CD4-positive, alpha-beta T cell treated with Interleukin-2 at 100 ng/mL for 4 hours (primary cell): Measurements from ENCODE around the gene PRKCQ.
"Not testable (repeated sequence)": the region's sequence is repeated elsewhere in the genome, so short reads cannot be mapped to it uniquely, and the experiment has no call there.

Experiments used
- DNase-seq: peaks from one replicate; pipeline ENCODE4 v3.0.0-alpha.2; 2020; ENCODE audit warnings: low spot score

PRKCQ gene

GRCh38 chr10:6383096-6383812, 196.8 kb downstream of the PRKCQ start:
- no peak for DNase-seq

- peak; percentile 42 for DNase-seq
These were observed 198.0 kb downstream of the PRKCQ start for GRCh38 chr10:6382081-6382480.

- DNase-seq, result not testable (repeated sequence)
These were observed 199.6 kb downstream of the PRKCQ start for GRCh38 chr10:6380478-6380877.

GRCh38 chr10:6379015-6379776, 200.9 kb downstream of the PRKCQ start:
- no peak for DNase-seq
